Activated CD4-positive, alpha-beta T cell treated with anti-CD3 and anti-CD28 coated beads, Interleukin-2, Interleukin-4, amounts not matched to agents 100 ng/mL and 50 ng/mL, durations not matched to agents 16 hours and 8 hours (primary cell): Measurements from ENCODE around the gene TACC3.

Source experiments
- DNase-seq: peaks from one replicate; pipeline ENCODE4 v3.0.0-alpha.2; 2020; ENCODE audit warnings: low spot score

The TACC3 gene

GRCh38 chr4:1703867-1704266 is 17.5 kb upstream of the TACC3 start:
- DNase-seq = no peak

DNA sequence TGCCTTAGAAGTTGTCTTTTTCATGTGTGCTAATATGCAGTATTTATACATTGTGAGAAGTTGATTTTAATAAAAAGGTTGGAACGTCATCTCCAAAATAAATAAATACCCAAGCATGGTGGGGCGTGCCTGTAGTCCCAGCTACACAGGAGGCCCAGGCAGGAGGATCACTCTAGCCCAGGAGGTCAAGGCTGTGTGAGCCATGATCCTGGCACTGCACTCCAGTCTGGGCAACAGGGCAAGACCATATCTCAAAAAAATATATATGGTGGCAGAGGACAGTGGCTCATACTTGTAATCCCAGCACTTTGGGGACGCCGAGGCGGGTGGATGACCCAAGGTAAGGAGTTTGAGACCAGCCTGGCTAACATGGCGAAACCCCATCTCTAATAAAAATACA is 15.6 kb upstream of the TACC3 start:
- no peak for DNase-seq

DNA sequence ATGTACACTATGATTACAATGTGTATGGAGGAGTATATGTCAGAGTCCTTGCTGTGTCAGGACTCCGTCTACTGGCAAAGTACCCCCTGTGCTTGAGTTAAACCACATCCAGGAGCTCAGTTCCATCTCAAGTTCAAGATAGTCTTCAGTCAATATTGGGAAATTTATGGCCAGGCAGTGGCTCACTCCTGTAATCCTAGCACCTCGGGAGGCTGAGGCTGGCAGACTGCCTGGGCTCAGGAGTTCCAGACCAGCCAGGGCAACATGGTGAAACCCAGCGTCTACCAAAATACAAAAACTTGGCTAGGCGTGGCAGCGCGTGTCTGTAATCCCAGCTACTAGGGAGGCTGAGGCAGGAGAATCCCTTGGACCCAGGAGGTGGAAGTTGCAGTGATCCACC is 15.0 kb upstream of the TACC3 start:
- no peak for DNase-seq

GRCh38 chr4:1708581-1708980 is 12.7 kb upstream of the TACC3 start:
- no peak for DNase-seq

GRCh38 chr4:1711055-1711570 is 10.2 kb upstream of the TACC3 start:
- no peak for DNase-seq

- peak; percentile 41 for DNase-seq
Measured at GRCh38 chr4:1711571-1712215, 9.6 kb upstream of the TACC3 start.

GRCh38 chr4:1712216-1713002 is 8.9 kb upstream of the TACC3 start, which contains the start of gene SLBP:
SLBP (minus strand) TSS chr4:1712319; CDS start chr4:1712188, 131 bp downstream.
- DNase-seq = peak; percentile 100

GRCh38 chr4:1713003-1713851 is 8.1 kb upstream of the TACC3 start:
- DNase-seq = no peak

DNA sequence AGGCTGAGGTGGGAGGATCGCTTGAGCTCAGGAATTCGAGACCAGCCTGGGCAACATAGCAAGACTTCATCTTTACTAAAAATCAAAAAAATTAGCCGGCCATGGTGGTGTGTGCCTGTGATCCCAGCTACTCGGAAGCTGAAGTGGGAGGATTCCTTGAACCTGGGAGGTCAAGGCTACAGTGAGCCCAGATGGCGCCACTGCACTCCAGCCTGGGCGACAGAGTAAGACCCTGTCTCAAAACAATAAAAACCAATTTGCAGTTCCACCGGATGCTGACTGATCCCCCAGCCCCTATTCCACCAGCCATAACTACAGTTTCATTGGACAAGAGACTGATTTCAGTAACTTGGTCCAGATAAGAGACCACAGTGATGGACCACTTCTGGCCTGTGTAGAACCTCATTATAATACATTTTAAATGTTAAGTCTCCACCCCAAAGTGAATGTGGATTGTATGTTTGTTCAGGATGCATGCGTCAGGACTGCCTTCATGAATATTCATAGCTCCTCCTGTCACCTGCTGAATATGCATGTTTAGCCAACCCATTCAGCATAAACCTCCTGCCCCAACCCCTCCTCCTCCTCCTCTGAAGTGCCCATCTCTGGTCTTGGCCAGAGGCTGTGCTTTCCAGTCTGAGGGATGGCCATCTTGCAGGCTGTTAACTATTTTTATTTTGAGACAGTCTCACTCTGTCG is 6.9 kb upstream of the TACC3 start:
- DNase-seq = no peak

DNA sequence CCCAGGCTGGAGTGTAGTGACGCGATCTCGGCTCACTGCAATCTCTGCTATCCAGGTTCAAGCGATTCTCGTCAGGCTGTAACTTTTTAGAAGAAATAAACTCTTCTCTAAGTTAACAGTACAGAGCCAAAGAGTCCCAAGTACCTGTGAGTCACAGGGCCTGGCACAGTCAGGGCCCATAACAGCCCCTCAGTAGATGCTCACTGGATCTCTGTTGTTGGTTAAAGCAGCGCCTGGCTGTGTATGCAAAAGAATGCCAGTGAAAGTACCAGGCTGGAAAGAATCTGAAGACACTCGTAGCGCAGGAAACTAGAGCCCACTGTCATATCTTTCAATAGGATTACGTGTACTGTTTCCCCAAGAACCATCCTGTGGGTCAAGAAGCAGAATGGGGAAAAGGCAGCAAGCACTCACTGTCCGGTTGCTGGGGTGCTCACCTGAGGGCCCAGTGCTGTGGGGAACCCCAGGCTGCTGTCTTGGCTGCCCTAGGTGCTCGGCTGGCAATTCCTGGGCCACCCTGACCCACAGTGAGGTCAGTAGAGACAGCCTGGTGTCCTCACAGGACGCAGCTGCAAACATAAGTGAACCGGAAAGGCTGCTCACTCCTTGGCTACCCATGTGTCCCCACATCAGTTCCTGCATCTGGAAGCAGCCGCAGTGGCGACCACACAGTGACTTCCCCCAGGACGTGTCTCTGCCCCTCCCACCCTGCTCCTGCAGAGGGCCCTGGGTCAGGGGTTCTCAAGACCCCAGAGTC is 6.1 kb upstream of the TACC3 start:
- no peak for DNase-seq

GRCh38 chr4:1716065-1716945 is 5.0 kb upstream of the TACC3 start:
- no peak for DNase-seq

DNA sequence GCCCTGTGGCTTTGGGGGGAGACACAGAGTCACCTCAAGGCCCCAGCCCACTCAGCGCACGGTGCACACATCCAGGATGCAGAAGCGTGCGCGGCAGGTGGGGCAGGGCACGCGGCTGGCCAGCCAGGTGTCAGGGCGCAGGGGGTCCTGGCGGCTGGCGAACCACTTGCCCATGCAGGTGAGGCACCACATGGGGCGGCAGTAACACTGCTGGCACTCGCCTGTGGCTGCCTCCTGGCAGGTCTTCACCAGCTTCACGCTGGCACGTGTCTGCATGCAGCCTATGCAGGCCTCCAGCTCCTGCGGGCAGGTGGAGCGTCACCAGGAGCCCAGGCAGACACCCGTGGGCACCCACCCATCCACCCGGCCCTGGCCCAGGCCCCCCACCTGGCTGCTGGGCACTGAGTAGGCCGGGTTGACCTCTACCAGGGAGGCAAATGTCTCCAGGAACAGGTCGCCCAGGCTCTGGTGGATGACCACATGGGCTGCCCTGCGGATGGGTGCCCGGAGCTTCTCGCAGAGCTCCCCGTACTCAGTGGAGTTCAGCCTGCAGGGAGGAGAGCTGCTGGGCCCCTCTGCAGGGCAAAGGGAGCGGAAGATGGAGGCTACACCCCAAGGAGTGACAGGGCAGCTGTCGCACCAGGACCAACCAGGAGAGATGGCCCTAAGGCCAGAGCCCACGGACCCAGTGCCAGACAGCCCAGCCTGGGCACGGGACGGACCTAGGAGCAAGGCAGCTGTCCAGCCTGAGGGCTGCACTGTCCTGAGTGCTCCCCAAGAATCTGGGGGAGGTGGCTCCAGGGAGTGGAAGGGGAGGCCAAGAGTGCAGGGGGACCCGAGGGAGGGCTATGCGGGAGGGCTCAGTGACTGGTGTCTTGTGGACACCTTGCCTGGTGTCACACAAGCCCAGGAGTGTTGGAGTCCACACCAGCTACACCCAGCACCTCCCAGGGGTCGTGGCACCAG is 3.9 kb upstream of the TACC3 start:
- no peak for DNase-seq

- DNase-seq = no peak
Measured at GRCh38 chr4:1718095-1718850, 3.0 kb upstream of the TACC3 start.

DNA sequence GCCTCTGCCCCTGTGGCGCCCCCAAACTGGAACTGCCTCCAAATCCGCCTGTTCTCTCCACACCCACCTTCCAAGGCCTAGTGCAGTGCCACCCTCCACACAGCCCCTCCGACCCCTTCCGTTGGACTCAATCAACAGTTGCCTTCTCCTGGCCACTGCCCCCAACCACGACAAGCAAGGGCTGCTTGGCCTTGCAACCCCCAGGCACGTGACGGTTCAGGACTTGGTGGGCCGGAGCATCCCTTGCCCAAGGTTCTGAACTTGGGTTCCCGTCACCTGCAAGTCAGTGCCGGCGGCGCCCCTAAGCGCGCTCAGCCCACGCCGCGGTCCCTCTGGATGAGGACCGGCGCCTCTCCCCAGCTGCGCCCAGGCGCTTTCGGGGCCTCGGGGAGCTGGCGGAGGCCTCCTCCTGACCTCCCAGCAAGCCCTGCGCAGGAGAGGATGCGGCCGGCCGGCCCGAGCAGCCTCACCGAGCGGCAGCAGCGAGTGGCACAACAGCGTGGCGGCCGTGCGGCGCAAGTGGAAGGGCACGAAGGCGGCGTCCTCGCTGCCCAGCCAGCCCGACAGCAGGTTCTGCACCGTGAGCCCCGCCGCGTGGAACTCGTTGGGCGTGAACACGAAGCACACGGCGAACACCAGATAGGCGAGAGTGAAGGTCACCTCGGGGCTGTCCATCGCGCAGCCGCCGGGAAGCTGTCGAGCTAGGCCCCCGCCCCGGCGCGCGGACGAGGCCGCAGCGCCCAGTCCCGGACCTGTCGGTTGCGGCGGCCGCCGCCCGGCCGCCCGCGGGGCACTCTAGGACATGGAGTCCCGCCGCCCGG is 948 bp upstream of the TACC3 start:
- DNase-seq = peak; percentile 56

- no peak for DNase-seq
Measured at GRCh38 chr4:1721666-1722550, 587 bp downstream of the TACC3 start.

DNA sequence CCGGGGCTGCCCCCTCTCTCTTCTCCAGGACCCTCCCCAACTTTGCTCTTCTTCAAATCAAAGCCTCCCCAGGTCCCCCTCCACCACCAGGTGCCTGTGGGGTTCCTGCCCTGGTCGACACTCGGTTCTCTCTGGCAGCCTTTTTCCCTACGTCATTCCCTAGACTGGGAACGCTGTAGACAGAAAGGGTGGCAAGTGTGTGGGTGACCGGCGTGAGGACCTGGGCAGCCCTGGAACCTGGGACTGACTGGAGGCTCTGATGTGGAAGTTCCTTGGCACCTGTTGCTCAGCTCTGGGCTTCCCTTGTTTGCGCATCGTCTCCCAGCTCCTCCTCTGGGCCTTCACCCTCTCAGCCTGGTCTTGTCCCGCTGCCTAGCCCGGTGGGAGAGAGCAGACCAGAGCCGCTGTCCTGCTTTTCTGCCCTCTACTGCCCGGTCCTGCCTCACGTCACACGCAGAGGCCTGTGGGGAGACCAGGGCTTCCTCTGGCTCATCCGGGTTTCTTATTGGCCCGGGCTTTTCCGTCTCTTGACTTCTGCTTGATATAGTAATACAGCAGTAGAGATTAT is 1.3 kb downstream of the TACC3 start:
- no peak for DNase-seq
